CD8-positive, alpha-beta memory T cell (primary cell): ENCODE measurements around the gene ABR. TPM values are rescaled to one million over a fixed set of nuclear protein-coding genes. Genes with fewer than 3 reads are reported as not detected.

Experiments used
- CTCF ChIA-PET: fragments of 350-600 bp; sonication (Branson Sonifier 250); formaldehyde crosslinking; loops from one replicate; lab custom pipeline; 2021; ENCODE audit warnings: antibody characterized with exemption; lab: Charles Lee
- POLR2A ChIA-PET: fragments of 350-600 bp; sonication (Branson Sonifier 250); formaldehyde crosslinking; loops from one replicate; lab custom pipeline; 2021; ENCODE audit warnings: antibody characterized with exemption; lab: Charles Lee
- DNase-seq, 5 donors: peaks; one replicate each; pipeline versions ENCODE4 v3.0.0 to v3.0.0-alpha.2; 2020 to 2022; ENCODE audit warnings: mixed read lengths in 1 of 5
- H3K27ac ChIP-seq: one replicate; pipeline ENCODE4 v1.7.0; 2013; ENCODE audit warnings: low read depth, mild to moderate bottlenecking, low read length, moderate library complexity
- H3K27me3 ChIP-seq: 2 replicates; pipeline ENCODE4 v1.7.0; 2013; ENCODE audit warnings: low read length, mild to moderate bottlenecking; ENCODE audit not compliant: insufficient read depth, poor library complexity, severe bottlenecking
- H3K36me3 ChIP-seq: 2 replicates; pipeline ENCODE4 v1.7.0; 2013; ENCODE audit warnings: mild to moderate bottlenecking, low read length, moderate library complexity; ENCODE audit not compliant: insufficient read depth
- H3K4me1 ChIP-seq: 2 replicates; pipeline ENCODE4 v1.7.0; 2013; ENCODE audit warnings: mild to moderate bottlenecking, low read length, moderate library complexity; ENCODE audit not compliant: insufficient read depth
- H3K4me3 ChIP-seq: 2 replicates; pipeline ENCODE4 v1.7.0; 2013; ENCODE audit warnings: mild to moderate bottlenecking, low read length
- H3K9me3 ChIP-seq: 2 replicates; pipeline ENCODE4 v1.7.0; 2013; ENCODE audit warnings: mild to moderate bottlenecking, low read length
- H3K27ac Mint-ChIP-seq, 8 donors: one replicate each; pipeline ENCODE4 v1.8.0; 2020 to 2021; ENCODE audit warnings: mixed read lengths in 8 of 8, mild to moderate bottlenecking in 6 of 8, inconsistent platforms in 3 of 8, moderate library complexity in 3 of 8
- H3K27me3 Mint-ChIP-seq, 2 donors: one replicate each; pipeline ENCODE4 v1.8.0; 2020 to 2021; ENCODE audit warnings: mixed read lengths in 2 of 2, mild to moderate bottlenecking in 1 of 2, moderate library complexity in 1 of 2
- H3K36me3 Mint-ChIP-seq, 3 donors: one replicate each; pipeline ENCODE4 v1.8.0; 2020 to 2021; ENCODE audit warnings: mixed read lengths in 3 of 3, inconsistent platforms in 1 of 3, mild to moderate bottlenecking in 1 of 3
- H3K4me1 Mint-ChIP-seq, 3 donors: one replicate each; pipeline ENCODE4 v1.8.0; 2020 to 2021; ENCODE audit warnings: mixed read lengths in 3 of 3, inconsistent platforms in 1 of 3, mild to moderate bottlenecking in 1 of 3
- H3K4me3 Mint-ChIP-seq, 7 donors: one replicate each; pipeline ENCODE4 v1.8.0; 2020 to 2021; ENCODE audit warnings: mixed read lengths in 7 of 7, mild to moderate bottlenecking in 6 of 7, moderate library complexity in 4 of 7, inconsistent platforms in 2 of 7
- H3K9me3 Mint-ChIP-seq, 5 donors: one replicate each; pipeline ENCODE4 v1.8.0; 2020 to 2022; ENCODE audit warnings: mixed read lengths in 5 of 5, mild to moderate bottlenecking in 3 of 5, moderate library complexity in 2 of 5, inconsistent platforms in 1 of 5
- polyA plus RNA-seq: library from polyadenylated mRNA; unstranded; fragments of 300-500 nt; fragmentation: Illumina TruSeq; gene quantifications from one replicate; pipeline ENCODE4 v1.2.3, GENCODE V29; 2021
- total RNA-seq, 2 experiments: library from RNA; stranded (reverse); gene quantifications; one replicate each; pipeline ENCODE4 v1.2.3, GENCODE V29; 2021

ABR gene
- total and polyA plus RNA-seq, 3 experiments from 2014 or later, result 26.9 to 60.8 (median 60.4) TPM

GRCh38 chr17:1149869-1150268, 29.9 kb downstream of the ABR start:
- no peaks in the 10 kb centered on the region for H3K9me3 Mint-ChIP-seq

GRCh38 chr17:1147664-1148063, 32.1 kb downstream of the ABR start:
- Histone ChIP-seq H3K36me3 (no peaks in the 10 kb centered on the region), H3K27me3 (no peaks in the 10 kb centered on the region), H3K4me1 (no peaks in the 10 kb centered on the region), H3K9me3 (no peaks in the 10 kb centered on the region), H3K4me3 (no peak overlapping the region), H3K27ac (no peak overlapping the region)
- peak overlapping the region in 2 of 8 donors; percentile 52 to 62 for H3K27ac Mint-ChIP-seq
- ChIA-PET POLR2A (no interaction called here), CTCF (interaction anchor here (1.1 kb wide), 1 partner anchor 25 kb away, joined by 4 read pairs; no protein-coding TSS in a partner anchor)
- H3K36me3 Mint-ChIP-seq, result peaks cover 0 to 8% (median 1%) of the 10 kb centered on the region in 3 donors
- peaks cover 0 to 3% (median 0%) of the 10 kb centered on the region in 3 donors for H3K4me1 Mint-ChIP-seq
- no peaks in the 10 kb centered on the region for H3K9me3 Mint-ChIP-seq
- no peak overlapping the region for H3K4me3 Mint-ChIP-seq
- H3K27me3 Mint-ChIP-seq, result no peaks in the 10 kb centered on the region
- DNase-seq, result no peak

More at GRCh38 chr17:1149869-1150268, 29.9 kb downstream of the ABR start:
- H3K36me3 ChIP-seq, result no peaks in the 10 kb centered on the region
- H3K27ac ChIP-seq, result no peak overlapping the region
- no peaks in the 10 kb centered on the region for H3K27me3 ChIP-seq
- H3K27ac Mint-ChIP-seq, result peak overlapping the region in 1 of 8 donors; percentile 57
- H3K4me3 Mint-ChIP-seq, result no peak overlapping the region
- ChIA-PET CTCF (no interaction called here), POLR2A (no interaction called here)
- H3K4me1 ChIP-seq, result no peaks in the 10 kb centered on the region
- H3K36me3 Mint-ChIP-seq, result peaks cover 0 to 8% (median 1%) of the 10 kb centered on the region in 3 donors
- no peak for DNase-seq
- peaks cover 0 to 3% (median 0%) of the 10 kb centered on the region in 3 donors for H3K4me1 Mint-ChIP-seq
- H3K9me3 ChIP-seq, result no peaks in the 10 kb centered on the region
- H3K4me3 ChIP-seq, result no peak overlapping the region
- no peaks in the 10 kb centered on the region for H3K27me3 Mint-ChIP-seq

GRCh38 chr17:1146561-1147265, 33.1 kb downstream of the ABR start:
- Histone ChIP-seq H3K4me3 (no peak overlapping the region), H3K4me1 (no peaks in the 10 kb centered on the region), H3K27ac (no peak overlapping the region), H3K27me3 (no peaks in the 10 kb centered on the region), H3K36me3 (no peaks in the 10 kb centered on the region), H3K9me3 (no peaks in the 10 kb centered on the region)
- H3K4me1 Mint-ChIP-seq, result peaks cover 0 to 3% (median 0%) of the 10 kb centered on the region in 3 donors
- H3K27me3 Mint-ChIP-seq, result no peaks in the 10 kb centered on the region
- CTCF ChIA-PET, result interaction anchor here (1.1 kb wide), 1 partner anchor 24 kb away, joined by 4 read pairs; no protein-coding TSS in a partner anchor
- H3K9me3 Mint-ChIP-seq, result no peaks in the 10 kb centered on the region
- no peak overlapping the region for H3K4me3 Mint-ChIP-seq
- H3K36me3 Mint-ChIP-seq, result peaks cover 0 to 8% (median 1%) of the 10 kb centered on the region in 3 donors
- POLR2A ChIA-PET, result no interaction called here
- peak overlapping the region in 4 of 8 donors; percentile 10 to 78 (median 60) for H3K27ac Mint-ChIP-seq
- no peak for DNase-seq

- H3K36me3 ChIP-seq, result no peaks in the 10 kb centered on the region
- CTCF ChIA-PET, result interaction anchor here (1.9 kb wide), 1 partner anchor 23 kb away, joined by 5 read pairs; no protein-coding TSS in a partner anchor
Measured at GRCh38 chr17:1145311-1145986, 34.3 kb downstream of the ABR start.

GRCh38 chr17:1144162-1144561, 35.6 kb downstream of the ABR start:
- no peak for DNase-seq
- Mint-ChIP-seq H3K9me3 (no peaks in the 10 kb centered on the region), H3K4me3 (no peak overlapping the region), H3K27ac (no peak overlapping the region), H3K4me1 (no peaks in the 10 kb centered on the region), H3K27me3 (no peaks in the 10 kb centered on the region), H3K36me3 (no peaks in the 10 kb centered on the region)
- H3K36me3 ChIP-seq, result no peaks in the 10 kb centered on the region
- POLR2A ChIA-PET, result no interaction called here
- H3K9me3 ChIP-seq, result no peaks in the 10 kb centered on the region
- H3K4me1 ChIP-seq, result no peaks in the 10 kb centered on the region
- H3K27ac ChIP-seq, result no peak overlapping the region
- CTCF ChIA-PET, result interaction anchor here (1.9 kb wide), 1 partner anchor 21 kb away, joined by 5 read pairs; no protein-coding TSS in a partner anchor
- H3K27me3 ChIP-seq, result no peaks in the 10 kb centered on the region
- H3K4me3 ChIP-seq, result no peak overlapping the region

More at GRCh38 chr17:1145311-1145986, 34.3 kb downstream of the ABR start:
- Mint-ChIP-seq H3K27me3 (no peaks in the 10 kb centered on the region), H3K27ac (peak overlapping the region in 1 of 8 donors; percentile 27), H3K9me3 (no peaks in the 10 kb centered on the region), H3K4me3 (no peak overlapping the region), H3K36me3 (peaks cover 0 to 6% (median 1%) of the 10 kb centered on the region in 3 donors), H3K4me1 (peaks cover 0 to 3% (median 0%) of the 10 kb centered on the region in 3 donors)
- no peak overlapping the region for H3K4me3 ChIP-seq
- POLR2A ChIA-PET, result no interaction called here
- H3K9me3 ChIP-seq, result no peaks in the 10 kb centered on the region
- no peak overlapping the region for H3K27ac ChIP-seq
- DNase-seq, result no peak
- no peaks in the 10 kb centered on the region for H3K4me1 ChIP-seq
- H3K27me3 ChIP-seq, result no peaks in the 10 kb centered on the region

GRCh38 chr17:1143573-1143972, 36.2 kb downstream of the ABR start:
- Mint-ChIP-seq H3K4me1 (no peaks in the 10 kb centered on the region), H3K27ac (no peak overlapping the region), H3K9me3 (no peaks in the 10 kb centered on the region), H3K36me3 (no peaks in the 10 kb centered on the region), H3K27me3 (no peaks in the 10 kb centered on the region), H3K4me3 (no peak overlapping the region)
- DNase-seq, result no peak
- POLR2A ChIA-PET, result no interaction called here
- H3K36me3 ChIP-seq, result no peaks in the 10 kb centered on the region
- no peak overlapping the region for H3K4me3 ChIP-seq
- H3K27ac ChIP-seq, result no peak overlapping the region
- CTCF ChIA-PET, result interaction anchor here (1.9 kb wide), 1 partner anchor 21 kb away, joined by 5 read pairs; no protein-coding TSS in a partner anchor
- no peaks in the 10 kb centered on the region for H3K27me3 ChIP-seq
- no peaks in the 10 kb centered on the region for H3K4me1 ChIP-seq
- H3K9me3 ChIP-seq, result no peaks in the 10 kb centered on the region

GRCh38 chr17:1142561-1142971, 37.2 kb downstream of the ABR start:
- Histone ChIP-seq H3K4me3 (no peak overlapping the region), H3K27me3 (no peaks in the 10 kb centered on the region), H3K36me3 (no peaks in the 10 kb centered on the region), H3K27ac (no peak overlapping the region), H3K9me3 (no peaks in the 10 kb centered on the region), H3K4me1 (no peaks in the 10 kb centered on the region)
- Mint-ChIP-seq H3K36me3 (no peaks in the 10 kb centered on the region), H3K27me3 (no peaks in the 10 kb centered on the region), H3K4me1 (no peaks in the 10 kb centered on the region), H3K9me3 (no peaks in the 10 kb centered on the region), H3K27ac (no peak overlapping the region), H3K4me3 (no peak overlapping the region)
- ChIA-PET POLR2A (interaction anchor here (0.6 kb wide), 1 partner anchor 25 kb away, joined by 4 read pairs; no protein-coding TSS in a partner anchor), CTCF (no interaction called here)
- no peak for DNase-seq

GRCh38 chr17:1137465-1137894, 42.3 kb downstream of the ABR start:
- Mint-ChIP-seq H3K9me3 (no peaks in the 10 kb centered on the region), H3K4me1 (no peaks in the 10 kb centered on the region), H3K36me3 (no peaks in the 10 kb centered on the region), H3K27me3 (no peaks in the 10 kb centered on the region), H3K4me3 (peak overlapping the region in 4 of 7 donors; percentile 6 to 42 (median 26)), H3K27ac (peak overlapping the region in 1 of 8 donors; percentile 44)
- ChIA-PET CTCF (no interaction called here), POLR2A (no interaction called here)
- H3K9me3 ChIP-seq, result no peaks in the 10 kb centered on the region
- H3K4me3 ChIP-seq, result no peak overlapping the region
- no peaks in the 10 kb centered on the region for H3K27me3 ChIP-seq
- H3K36me3 ChIP-seq, result no peaks in the 10 kb centered on the region
- DNase-seq, result peak in 1 of 5 donors; percentile 22
- no peaks in the 10 kb centered on the region for H3K4me1 ChIP-seq
- H3K27ac ChIP-seq, result no peak overlapping the region
